ENCODE results near the gene PAPSS1. TPM values are rescaled to one million over a fixed set of nuclear protein-coding genes. Genes with fewer than 3 reads are reported as not detected.

Gene PAPSS1
- total and polyA plus RNA-seq, 10 of the 15 experiments (the other 5 are each of a cell fraction or from before 2014, with no cell fraction given) = 22.6 to 73.0 (median 30.6) TPM

DNA sequence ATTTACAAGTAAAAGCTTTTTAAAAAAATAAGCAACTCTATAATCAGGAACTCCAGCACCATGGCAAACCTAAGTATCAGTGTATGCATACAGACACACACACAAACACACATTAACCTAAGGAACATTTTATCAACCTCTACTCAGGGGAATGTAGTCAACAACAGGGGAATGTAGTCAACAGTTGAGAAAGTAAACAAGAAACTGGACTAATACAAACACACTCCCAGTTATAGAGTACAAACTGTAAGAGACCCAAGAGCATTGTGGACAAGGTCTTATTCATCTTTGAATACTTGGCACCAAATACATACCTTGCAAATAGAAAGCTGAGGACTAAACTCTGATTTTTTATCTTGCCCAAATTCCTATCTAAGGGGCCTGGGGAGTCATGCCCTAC lies 36.2 kb downstream of the PAPSS1 start:
- in situ Hi-C loops (cut with MboI) = no loop called here
- H3K79me2 ChIP-seq (ENCODE audit: control insufficient read depth, insufficient read depth, low read length) = no peaks in the 10 kb centered on the region
- H3K27ac ChIP-seq (ENCODE audit: control insufficient read depth, insufficient read depth) = no peak overlapping the region
- ChIA-PET CTCF (no interaction called here), RAD21 (ENCODE audit: unreplicated experiment) (no interaction called here), POLR2A (no interaction called here), SMC1A (ENCODE audit: uncharacterized antibody, unreplicated experiment) (interaction anchor here (0.7 to 1.2 kb wide), 2 partner anchors 9 to 50 kb away, joined by 3 to 4 read pairs; no protein-coding TSS in a partner anchor)
- TF ChIP-seq ZNF622 (IDR thresholded peaks at IDR 0.05) (no peak), SIX5 (IDR thresholded peaks at IDR 0.05; ENCODE audit: low read depth, low read length, severe bottlenecking) (no peak), MEF2B (IDR thresholded peaks at IDR 0.05; ENCODE audit: partially characterized antibody, poor library complexity, severe bottlenecking) (no peak), YBX1 (IDR thresholded peaks at IDR 0.05) (no peak), TBL1XR1 (IDR thresholded peaks at IDR 0.05; ENCODE audit: low read depth, low read length) (no peak), EP300 (IDR thresholded peaks at IDR 0.05; ENCODE audit: borderline replicate concordance in 1 of 2, control insufficient read depth in 1 of 2, low read depth in 2 of 2, low read length in 2 of 2) (no peak), POLR2AphosphoS2 (IDR thresholded peaks at IDR 0.05; ENCODE audit: low read depth, low read length) (no peak), ASH2L (IDR thresholded peaks at IDR 0.05; ENCODE audit: borderline replicate concordance, low read depth) (no peak), MAX (IDR thresholded peaks at IDR 0.05; ENCODE audit: low read depth, low read length) (no peak), BCLAF1 (IDR thresholded peaks at IDR 0.05) (no peak), CREM (IDR thresholded peaks at IDR 0.05; ENCODE audit: low read depth) (no peak), NFYB (IDR thresholded peaks at IDR 0.05; ENCODE audit: insufficient read depth, low read depth, low read length) (no peak)
- TF ChIP-seq, protein P1, sequence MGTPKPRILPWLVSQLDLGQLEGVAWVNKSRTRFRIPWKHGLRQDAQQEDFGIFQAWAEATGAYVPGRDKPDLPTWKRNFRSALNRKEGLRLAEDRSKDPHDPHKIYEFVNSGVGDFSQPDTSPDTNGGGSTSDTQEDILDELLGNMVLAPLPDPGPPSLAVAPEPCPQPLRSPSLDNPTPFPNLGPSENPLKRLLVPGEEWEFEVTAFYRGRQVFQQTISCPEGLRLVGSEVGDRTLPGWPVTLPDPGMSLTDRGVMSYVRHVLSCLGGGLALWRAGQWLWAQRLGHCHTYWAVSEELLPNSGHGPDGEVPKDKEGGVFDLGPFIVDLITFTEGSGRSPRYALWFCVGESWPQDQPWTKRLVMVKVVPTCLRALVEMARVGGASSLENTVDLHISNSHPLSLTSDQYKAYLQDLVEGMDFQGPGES (IDR thresholded peaks at IDR 0.05) = no peak
- no peak for FAIRE-seq
- H3K9me3 ChIP-seq (replicated peaks; ENCODE audit: control insufficient read depth, insufficient read depth, low read length) = no peaks in the 10 kb centered on the region; the same call in 2 of the 3 replicates
- no peak for DNase-seq (ENCODE audit: low read depth, low spot score)
- no TSS peak for BruUV-seq (replicated peaks)
- H3K27me3 ChIP-seq (replicated peaks in 1 of 2; ENCODE audit: control insufficient read depth in 2 of 2, insufficient read depth in 2 of 2, low read length in 1 of 2) = no peaks in the 10 kb centered on the region
- intact Hi-C loops (cut with micrococcal nuclease; ENCODE audit: unreplicated experiment) = no loop called here
- H3K9ac ChIP-seq (ENCODE audit: control insufficient read depth, insufficient read depth, low read length) = no peak overlapping the region
- H4K20me1 ChIP-seq (ENCODE audit: control insufficient read depth, insufficient read depth) = no peaks in the 10 kb centered on the region
- H3K36me3 ChIP-seq (ENCODE audit: control insufficient read depth in 2 of 2, insufficient read depth in 2 of 2, low read length in 1 of 2) = peaks cover 0 to 4% of the 10 kb centered on the region in 2 experiments; a peak in 2 of 4 replicates
- ATAC-seq = no peak
- no peak overlapping the region for H3K4me2 ChIP-seq (ENCODE audit: control insufficient read depth, insufficient read depth)
- H3K4me3 ChIP-seq = no peak overlapping the region
- H2AFZ ChIP-seq (ENCODE audit: control insufficient read depth, low read depth, low read length) = no peak overlapping the region
- no peaks in the 10 kb centered on the region for H3K4me1 ChIP-seq (ENCODE audit: control insufficient read depth, insufficient read depth, low read length)
